ENCODE results near the gene SDHAF3. TPM values are rescaled to one million over a fixed set of nuclear protein-coding genes. Genes with fewer than 3 reads are reported as not detected.

Gene SDHAF3
- total and polyA plus RNA-seq, 9 donors, result 5.1 to 13.1 (median 9.1) TPM

- Histone ChIP-seq H3K4me3 (no peak overlapping the region), H3K27me3 (no peaks in the 10 kb centered on the region), H3K27ac (no peak overlapping the region), H3K4me1 (ENCODE audit: insufficient read depth) (no peaks in the 10 kb centered on the region), H3K36me3 (no peaks in the 10 kb centered on the region), H3K9me3 (no peaks in the 10 kb centered on the region)
- DNase-seq, result no peak
- intact Hi-C loops (cut with DNase I), result no loop called here
- 77 to 79% (median 78%) methylated on average over 6 of the region's 6 CpGs for WGBS, 3 donors
- TF ChIP-seq POLR2A (IDR thresholded peaks at IDR 0.05) (no peak), EP300 (IDR thresholded peaks at IDR 0.05) (no peak)
- TF ChIP-seq, protein P1, sequence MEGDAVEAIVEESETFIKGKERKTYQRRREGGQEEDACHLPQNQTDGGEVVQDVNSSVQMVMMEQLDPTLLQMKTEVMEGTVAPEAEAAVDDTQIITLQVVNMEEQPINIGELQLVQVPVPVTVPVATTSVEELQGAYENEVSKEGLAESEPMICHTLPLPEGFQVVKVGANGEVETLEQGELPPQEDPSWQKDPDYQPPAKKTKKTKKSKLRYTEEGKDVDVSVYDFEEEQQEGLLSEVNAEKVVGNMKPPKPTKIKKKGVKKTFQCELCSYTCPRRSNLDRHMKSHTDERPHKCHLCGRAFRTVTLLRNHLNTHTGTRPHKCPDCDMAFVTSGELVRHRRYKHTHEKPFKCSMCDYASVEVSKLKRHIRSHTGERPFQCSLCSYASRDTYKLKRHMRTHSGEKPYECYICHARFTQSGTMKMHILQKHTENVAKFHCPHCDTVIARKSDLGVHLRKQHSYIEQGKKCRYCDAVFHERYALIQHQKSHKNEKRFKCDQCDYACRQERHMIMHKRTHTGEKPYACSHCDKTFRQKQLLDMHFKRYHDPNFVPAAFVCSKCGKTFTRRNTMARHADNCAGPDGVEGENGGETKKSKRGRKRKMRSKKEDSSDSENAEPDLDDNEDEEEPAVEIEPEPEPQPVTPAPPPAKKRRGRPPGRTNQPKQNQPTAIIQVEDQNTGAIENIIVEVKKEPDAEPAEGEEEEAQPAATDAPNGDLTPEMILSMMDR (IDR thresholded peaks at IDR 0.05), result no peak
These were observed 13.1 kb downstream of the SDHAF3 start for GRCh38 chr7:97130417-97131139.

DNA sequence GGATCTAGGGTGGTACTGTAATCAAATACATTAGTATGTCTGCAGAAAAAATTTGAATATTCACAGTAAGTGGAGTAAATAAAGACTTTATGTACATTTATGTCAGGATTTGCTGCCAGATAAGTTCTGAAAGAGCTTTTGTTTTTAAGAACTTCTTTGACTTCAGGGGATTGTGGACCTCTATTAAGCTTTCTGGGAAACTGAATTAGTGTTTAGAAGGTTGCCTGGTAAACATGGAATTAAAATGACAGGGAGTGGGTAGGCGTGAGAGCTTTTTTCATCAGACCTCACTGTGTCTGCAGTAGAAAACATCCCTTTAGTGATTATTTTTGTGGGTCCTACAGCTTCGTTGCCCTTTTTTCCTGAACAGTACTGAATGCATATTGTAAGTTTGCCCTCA is 15.7 kb downstream of the SDHAF3 start:
- TF ChIP-seq, protein P1 (IDR thresholded peaks at IDR 0.05), result no peak
- TF ChIP-seq EP300 (IDR thresholded peaks at IDR 0.05) (no peak), POLR2A (IDR thresholded peaks at IDR 0.05) (no peak)
- no peak for DNase-seq
- no peak overlapping the region for H3K4me3 ChIP-seq
- H3K9me3 ChIP-seq, result no peaks in the 10 kb centered on the region
- WGBS, 3 donors, result 74 to 84% (median 78%) methylated on average over 2 of the region's 2 CpGs
- H3K4me1 ChIP-seq (ENCODE audit: insufficient read depth), result no peaks in the 10 kb centered on the region
- H3K27me3 ChIP-seq, result no peaks in the 10 kb centered on the region
- no peak overlapping the region for H3K27ac ChIP-seq
- no peaks in the 10 kb centered on the region for H3K36me3 ChIP-seq
- intact Hi-C loops (cut with DNase I), result no loop called here

- no peak for TF ChIP-seq POLR2A (IDR thresholded peaks at IDR 0.05)
- TF ChIP-seq, protein P1 (IDR thresholded peaks at IDR 0.05), result no peak
- TF ChIP-seq EP300 (IDR thresholded peaks at IDR 0.05), result no peak
- Histone ChIP-seq H3K27ac (no peak overlapping the region), H3K36me3 (no peaks in the 10 kb centered on the region), H3K4me1 (ENCODE audit: insufficient read depth) (no peaks in the 10 kb centered on the region), H3K9me3 (peaks cover 3% of the 10 kb centered on the region in 2 donors), H3K4me3 (no peak overlapping the region), H3K27me3 (no peaks in the 10 kb centered on the region)
- intact Hi-C loops (cut with DNase I), result no loop called here
- no peak for DNase-seq
- 99 to 100% (median 99%) methylated on average over 8 of the region's 8 CpGs for WGBS, 3 donors
These were observed 21.3 kb downstream of the SDHAF3 start for GRCh38 chr7:97138830-97139229.

DNA sequence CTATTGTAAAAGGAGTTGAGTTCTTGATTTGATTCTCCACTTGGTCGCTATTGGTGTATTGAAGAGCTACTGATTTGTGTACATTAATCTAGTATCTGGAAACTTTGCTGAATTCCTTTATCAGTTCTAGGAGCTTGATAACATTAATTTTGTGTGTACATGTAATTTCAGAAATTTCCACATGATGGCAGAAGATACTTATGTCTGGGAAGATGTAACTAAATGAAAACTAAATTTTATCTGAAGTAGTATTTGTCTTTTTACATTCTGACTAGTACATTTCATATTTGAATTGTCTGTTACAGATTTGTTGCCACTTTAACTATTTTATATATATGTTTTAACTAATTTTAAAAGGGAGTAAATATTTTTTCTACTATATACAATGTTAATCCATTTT is 27.6 kb downstream of the SDHAF3 start:
- Histone ChIP-seq H3K27ac (no peak overlapping the region), H3K9me3 (peaks cover 0 to 3% of the 10 kb centered on the region in 2 donors), H3K36me3 (no peaks in the 10 kb centered on the region), H3K4me3 (no peak overlapping the region), H3K27me3 (no peaks in the 10 kb centered on the region), H3K4me1 (ENCODE audit: insufficient read depth) (no peaks in the 10 kb centered on the region)
- no peak for DNase-seq
- TF ChIP-seq EP300 (IDR thresholded peaks at IDR 0.05) (no peak), POLR2A (IDR thresholded peaks at IDR 0.05) (no peak)
- TF ChIP-seq, protein P1 (IDR thresholded peaks at IDR 0.05), result no peak
- WGBS, 3 donors, result 57 to 74% (median 66%) methylated on average over 1 of the region's 1 CpG
- intact Hi-C loops (cut with DNase I), result no loop called here

Measured in ovary (tissue), 9 donors.